OCI-LY7 (cell line): ENCODE results near the gene ZPBP2. TPM values are rescaled to one million over a fixed set of nuclear protein-coding genes. Genes with fewer than 3 reads are reported as not detected.
A peak's percentile ranks its signal among the peaks of the same experiment; 100 is the strongest.
"Not testable (repeated sequence)": the region's sequence is repeated elsewhere in the genome, so short reads cannot be mapped to it uniquely, and the experiment has no call there.

ENCODE experiments used
- BruUV-seq: library from RNA; stranded (reverse); fragments of 400-500 nt; replicated peaks from 2 replicates; lab custom pipeline; 2021; lab: Mats Ljungman, UMichigan
- CTCF ChIA-PET: fragments of 300-600 bp; sonication (Branson Sonifier 250); formaldehyde crosslinking; loops from one replicate; lab custom pipeline; 2022; ENCODE audit warnings: antibody characterized with exemption; ENCODE audit not compliant: unreplicated experiment; lab: Charles Lee
- POLR2A ChIA-PET: fragments of 300-600 bp; sonication (Branson Sonifier 250); formaldehyde crosslinking; loops from one replicate; lab custom pipeline; 2022; ENCODE audit warnings: antibody characterized with exemption; lab: Charles Lee
- DNase-seq: peaks from one replicate; pipeline ENCODE4 v3.0.0-alpha.2; 2015; ENCODE audit warnings: low spot score
- H2AFZ ChIP-seq: fragments of 200-600 bp; sonication (generic), shearing (Covaris generic); 2 replicates; pipeline ENCODE4 v1.6.1; 2014; ENCODE audit warnings: mild to moderate bottlenecking, antibody characterized with exemption, low read length, moderate library complexity
- H3K27ac ChIP-seq: fragments of 200-600 bp; sonication (generic); 2 replicates; pipeline ENCODE4 v1.5.1; 2014; ENCODE audit warnings: mixed run types, low read depth, mild to moderate bottlenecking, moderate library complexity, low read length, inconsistent platforms; ENCODE audit not compliant: poor library complexity, severe bottlenecking
- H3K36me3 ChIP-seq: fragments of 200-600 bp; sonication (generic); 2 replicates; pipeline ENCODE4 v1.6.1; 2014; ENCODE audit warnings: mild to moderate bottlenecking, antibody characterized with exemption, low read length, moderate library complexity, mixed read lengths; ENCODE audit not compliant: insufficient read depth
- H3K4me1 ChIP-seq: fragments of 200-600 bp; sonication (generic); 2 replicates; pipeline ENCODE4 v1.5.1; 2014; ENCODE audit warnings: mild to moderate bottlenecking, low read length; ENCODE audit not compliant: insufficient read depth, poor library complexity, severe bottlenecking
- H3K4me2 ChIP-seq: fragments of 200-600 bp; sonication (generic); 2 replicates; pipeline ENCODE4 v1.6.1; 2014; ENCODE audit warnings: mild to moderate bottlenecking, low read length
- H3K4me3 ChIP-seq: fragments of 200-600 bp; sonication (generic); 2 replicates; pipeline ENCODE4 v1.5.1; 2014; ENCODE audit warnings: mild to moderate bottlenecking, low read depth, low read length; ENCODE audit not compliant: poor library complexity, severe bottlenecking
- H3K79me2 ChIP-seq: fragments of 200-600 bp; sonication (generic); 2 replicates; pipeline ENCODE4 v1.6.1; 2016; ENCODE audit warnings: low read depth, mild to moderate bottlenecking, low read length, moderate library complexity, mixed read lengths; ENCODE audit not compliant: insufficient read depth
- H3K9me2 ChIP-seq: fragments of 200-600 bp; sonication (generic); 2 replicates; pipeline ENCODE4 v1.6.1; 2016; ENCODE audit warnings: mild to moderate bottlenecking, low read length, mixed read lengths; ENCODE audit not compliant: insufficient read depth
- H3K9me3 ChIP-seq: fragments of 200-600 bp; sonication (generic); 2 replicates; pipeline ENCODE4 v1.6.1; 2014; ENCODE audit warnings: mild to moderate bottlenecking, mixed run types, low read length, mixed read lengths
- H4K20me1 ChIP-seq: fragments of 200-600 bp; sonication (generic); 2 replicates; pipeline ENCODE4 v1.6.1; 2014; ENCODE audit warnings: mild to moderate bottlenecking, antibody characterized with exemption, low read length, moderate library complexity, mixed read lengths; ENCODE audit not compliant: insufficient read depth
- CTCF ChIP-seq: fragments of 200-600 bp; sonication (generic); conservative IDR thresholded peaks from 2 replicates; pipeline ENCODE4 v1.5.1; 2014; ENCODE audit warnings: mild to moderate bottlenecking, antibody characterized with exemption, low read length, moderate library complexity, mixed read lengths
- EZH2phosphoT487 ChIP-seq: fragments of 200-600 bp; sonication (generic); IDR thresholded peaks from 2 replicates; pipeline ENCODE4 v1.6.1; 2018; ENCODE audit warnings: low read depth, borderline replicate concordance, mild to moderate bottlenecking, mixed run types, antibody characterized with exemption, low read length, moderate library complexity, mixed read lengths
- intact Hi-C: fragments of 100-400 bp; cut with micrococcal nuclease; formaldehyde crosslinking; loops from one replicate; pipeline ENCODE4 v1.10.0; 2022; ENCODE audit not compliant: unreplicated experiment
- total RNA-seq, 2 experiments: library from RNA; depleted of rRNA in 1 of 2; stranded (reverse); fragments of >200 nt in 1 of 2; shearing (Covaris generic) in 1 of 2; gene quantifications; 2 replicates each; pipeline ENCODE4 v1.2.3, GENCODE V29; 2014 to 2022

ZPBP2 gene
- total RNA-seq, 2 experiments from 2014 or later, result not detected

DNA sequence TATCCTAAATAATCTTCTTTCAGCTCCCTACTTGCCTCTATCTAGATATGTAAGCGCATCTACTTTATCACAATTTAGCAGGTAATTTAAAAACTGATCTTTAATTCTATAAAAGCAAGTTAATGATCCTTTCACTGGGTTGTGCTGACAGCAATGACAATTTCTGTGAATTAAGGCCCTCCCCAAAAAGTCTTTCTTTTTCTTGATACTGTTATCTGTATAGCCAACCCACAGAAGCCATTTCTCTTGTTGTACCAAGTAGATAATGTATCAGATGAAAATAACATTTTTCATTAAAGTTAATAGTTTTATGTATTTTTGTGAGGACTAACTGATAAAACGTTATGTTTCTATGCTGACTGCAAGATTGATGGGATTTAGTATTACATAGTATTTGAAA is 3.8 kb downstream of the ZPBP2 start:
- peaks cover 44% of the 10 kb centered on the region for H3K4me1 ChIP-seq
- ChIA-PET CTCF (no interaction called here), POLR2A (interaction anchor here (0.8 to 1.3 kb wide), 2 partner anchors 29 to 115 kb away, joined by 3 read pairs; no protein-coding TSS in a partner anchor)
- H3K27ac ChIP-seq, result peak overlapping the region; percentile 22
- H3K79me2 ChIP-seq, result no peaks in the 10 kb centered on the region
- intact Hi-C loops, result no loop called here
- H4K20me1 ChIP-seq, result no peaks in the 10 kb centered on the region
- DNase-seq, result no peak
- no peaks in the 10 kb centered on the region for H3K9me3 ChIP-seq
- H3K4me3 ChIP-seq, result no peak overlapping the region
- H3K9me2 ChIP-seq, result no peaks in the 10 kb centered on the region
- no TSS peak for BruUV-seq
- peak overlapping the region; percentile 94 for H2AFZ ChIP-seq
- peak overlapping the region; percentile 49 for H3K4me2 ChIP-seq
- TF ChIP-seq CTCF (no peak), EZH2phosphoT487 (no peak)
- H3K36me3 ChIP-seq, result no peaks in the 10 kb centered on the region

DNA sequence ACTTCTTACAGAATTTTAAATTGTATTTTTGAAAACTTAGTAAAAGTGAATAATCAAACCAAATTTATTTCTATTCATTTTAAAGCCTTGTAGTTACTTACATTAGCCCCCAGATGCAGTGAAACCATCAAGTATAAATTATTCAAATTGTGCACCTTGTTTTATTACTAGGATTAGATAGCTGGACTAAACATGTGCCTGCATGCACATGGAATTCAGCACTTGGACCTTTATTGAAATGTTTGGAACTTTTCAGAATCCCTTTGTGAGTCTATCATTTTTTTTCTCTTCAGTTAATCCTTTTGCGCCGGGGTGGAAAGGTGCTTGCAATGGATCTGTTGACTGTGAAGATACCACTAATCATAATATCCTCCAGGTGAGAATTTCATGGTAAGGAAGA is 4.7 kb downstream of the ZPBP2 start:
- peaks cover 35% of the 10 kb centered on the region for H3K4me1 ChIP-seq
- no TSS peak for BruUV-seq
- ChIA-PET CTCF (no interaction called here), POLR2A (interaction anchor here (0.7 to 1.8 kb wide), 3 partner anchors 19 to 116 kb away, joined by 3 to 10 read pairs (median 3); no protein-coding TSS in a partner anchor)
- no peaks in the 10 kb centered on the region for H3K36me3 ChIP-seq
- no peaks in the 10 kb centered on the region for H3K9me2 ChIP-seq
- H3K27ac ChIP-seq, result no peak overlapping the region
- peak overlapping the region; percentile 34 for H3K4me2 ChIP-seq
- H3K9me3 ChIP-seq, result no peaks in the 10 kb centered on the region
- intact Hi-C loops, result no loop called here
- H2AFZ ChIP-seq, result peak overlapping the region; percentile 47; the same call in 1 of the 2 replicates
- no peaks in the 10 kb centered on the region for H3K79me2 ChIP-seq
- TF ChIP-seq CTCF, result no peak
- no peak for TF ChIP-seq EZH2phosphoT487
- no peak overlapping the region for H3K4me3 ChIP-seq
- no peak for DNase-seq
- no peaks in the 10 kb centered on the region for H4K20me1 ChIP-seq

DNA sequence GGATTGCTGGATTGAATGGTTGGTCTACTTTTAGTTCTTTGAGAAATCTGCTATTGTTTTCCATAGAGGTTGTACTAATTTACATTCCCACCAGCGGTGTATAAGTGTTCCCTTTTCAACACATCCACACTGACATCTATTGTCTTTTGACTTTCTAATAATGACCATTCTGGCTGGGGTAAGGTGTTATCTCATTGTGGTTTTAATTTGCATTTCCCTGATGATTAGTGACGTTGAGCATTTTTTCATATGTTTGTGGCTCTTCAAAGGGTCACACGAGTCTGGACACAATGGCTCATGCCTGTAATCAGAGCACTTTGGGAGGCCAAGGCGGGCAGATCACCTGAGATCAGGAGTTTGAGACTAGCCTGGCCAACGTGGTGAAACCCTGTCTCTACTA is 18.1 kb downstream of the ZPBP2 start:
- BruUV-seq, H3K4me1 ChIP-seq, H3K4me3 ChIP-seq, H3K36me3 ChIP-seq, H2AFZ ChIP-seq, H3K9me3 ChIP-seq, POLR2A ChIA-PET, H3K79me2 ChIP-seq, H3K9me2 ChIP-seq, H3K27ac ChIP-seq, CTCF ChIA-PET, DNase-seq, intact Hi-C loops, H3K4me2 ChIP-seq, H4K20me1 ChIP-seq: not testable (repeated sequence)
